GM18505 (cell line): ENCODE measurements around the gene TBCCD1.
"Not testable (repeated sequence)": the region's sequence is repeated elsewhere in the genome, so short reads cannot be mapped to it uniquely, and the experiment has no call there.

Source experiments
- ATAC-seq: cut with Tn5 transposase; IDR thresholded peaks from one replicate; pipeline ENCODE4 v1.9.1; 2021; ENCODE audit not compliant: unreplicated experiment
- POLR2A ChIP-seq: IDR thresholded peaks from 4 replicates; pipeline ENCODE4 v1.6.1; 2011; ENCODE audit warnings: borderline replicate concordance; ENCODE audit not compliant: insufficient read depth, insufficient read length; ENCODE audit errors: extremely low read depth

The TBCCD1 gene

DNA sequence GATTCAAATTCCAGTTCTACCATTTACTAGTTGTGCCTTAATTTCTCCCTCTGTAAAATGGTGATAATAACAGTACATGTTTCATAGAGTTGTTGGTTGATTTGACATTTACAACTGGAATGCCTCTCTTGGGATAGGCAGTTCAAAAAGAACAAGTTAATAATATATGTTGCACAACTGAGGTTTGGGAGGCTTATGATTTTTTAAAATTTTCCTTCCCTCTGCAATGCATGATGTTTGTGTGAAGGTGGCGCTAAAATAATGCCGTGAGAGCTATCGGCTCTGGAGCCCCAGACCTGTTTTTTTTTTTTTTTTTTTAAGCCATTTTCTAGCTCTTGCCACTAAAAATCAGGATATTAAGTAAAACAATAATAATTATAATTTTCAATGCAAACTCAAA, 22.0 kb upstream of the TBCCD1 start:
- no peak for TF ChIP-seq POLR2A
- no peak for ATAC-seq

DNA sequence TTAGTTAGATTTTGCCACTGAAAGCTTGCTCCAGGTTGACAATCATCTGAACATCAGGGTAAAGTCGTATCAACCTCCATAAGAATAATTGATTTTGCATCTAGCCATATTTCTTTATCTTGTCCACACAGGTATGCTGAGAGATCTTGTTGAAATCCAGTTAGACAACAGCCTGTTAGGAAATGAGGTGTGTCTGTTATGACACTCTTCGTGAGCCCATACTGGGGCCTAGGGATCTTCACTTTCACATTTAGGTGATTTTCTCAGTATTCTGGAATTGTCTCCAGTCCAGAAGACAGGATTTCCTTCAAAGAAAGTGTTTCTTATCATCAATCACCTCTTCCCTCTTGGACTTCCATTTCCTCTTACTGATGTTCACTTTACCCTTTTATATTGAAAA, 21.5 kb upstream of the TBCCD1 start:
- no peak for ATAC-seq
- TF ChIP-seq POLR2A, result no peak

GRCh38 chr3:186587183-186587582, 20.0 kb upstream of the TBCCD1 start:
- ATAC-seq, result no peak
- TF ChIP-seq POLR2A, result no peak

- not testable (repeated sequence) for ATAC-seq
Observed at GRCh38 chr3:186586245-186586644, 19.1 kb upstream of the TBCCD1 start.

- no peak for ATAC-seq
- no peak for TF ChIP-seq POLR2A
Observed at GRCh38 chr3:186583831-186584230, 16.7 kb upstream of the TBCCD1 start.

- no peak for ATAC-seq
- no peak for TF ChIP-seq POLR2A
Observed at GRCh38 chr3:186582541-186582940, 15.4 kb upstream of the TBCCD1 start.

- no peak for ATAC-seq
- TF ChIP-seq POLR2A, result no peak
Observed at GRCh38 chr3:186580785-186581184, 13.6 kb upstream of the TBCCD1 start.

GRCh38 chr3:186577521-186577920, 10.4 kb upstream of the TBCCD1 start:
- TF ChIP-seq POLR2A, result no peak
- no peak for ATAC-seq

GRCh38 chr3:186571644-186572013, 4.5 kb upstream of the TBCCD1 start:
- ATAC-seq, result no peak

GRCh38 chr3:186570941-186571643, 4.0 kb upstream of the TBCCD1 start:
- no peak for ATAC-seq
- no peak for TF ChIP-seq POLR2A

More at GRCh38 chr3:186571644-186572013, 4.5 kb upstream of the TBCCD1 start:
- TF ChIP-seq POLR2A, result no peak

GRCh38 chr3:186570096-186570940, 3.2 kb upstream of the TBCCD1 start, which contains the start of gene DNAJB11:
Gene DNAJB11, plus strand, starts transcription at chr3:186570720. Its CDS starts 178 bp downstream, at chr3:186570898.
- ATAC-seq, result peak; percentile 82
- TF ChIP-seq POLR2A, result peak; percentile 90

DNA sequence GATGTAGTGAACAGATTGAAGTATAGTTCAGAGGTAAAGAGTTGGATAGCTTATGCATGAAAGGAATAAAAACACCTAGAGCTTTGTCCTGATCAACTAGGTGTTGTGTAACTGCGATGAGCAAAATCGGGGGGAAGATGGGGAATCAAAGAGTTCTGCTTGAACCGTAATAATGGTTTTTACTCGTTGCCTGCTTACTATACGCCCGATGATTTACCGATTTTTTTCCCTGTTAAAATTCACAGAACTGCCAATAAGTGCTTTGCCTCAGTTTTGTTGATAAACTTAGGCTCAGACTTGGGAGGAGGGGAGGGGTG, 2.6 kb upstream of the TBCCD1 start:
- TF ChIP-seq POLR2A, result no peak
- ATAC-seq, result no peak

GRCh38 chr3:186569361-186569760, 2.2 kb upstream of the TBCCD1 start:
- not testable (repeated sequence) for ATAC-seq

DNA sequence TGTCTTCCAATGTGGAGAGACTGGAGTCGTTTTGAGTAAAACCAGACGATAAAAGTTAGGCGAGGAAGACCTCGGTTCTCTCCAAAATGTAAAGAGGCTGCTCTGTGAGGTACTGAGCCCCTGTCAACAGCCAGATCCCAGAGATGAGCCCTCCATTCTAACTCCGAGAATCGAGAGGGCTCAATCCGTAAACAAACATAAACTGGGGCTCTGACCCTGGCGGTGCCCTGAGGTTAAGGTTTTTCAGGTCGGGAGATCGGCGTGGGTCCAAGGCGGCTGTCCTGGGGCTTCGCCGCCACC, 417 bp downstream of the TBCCD1 start:
- ATAC-seq, result no peak
- no peak for TF ChIP-seq POLR2A
